SKM-1 treated with dmso at 0.1 percent for 144 hours (cell line): ENCODE measurements around the gene IPO4.

Experiments used
- DNase-seq: peaks from one replicate; lab custom pipeline; 2025; ENCODE audit not compliant: unreplicated experiment; lab: John Stamatoyannopoulos, UW

The IPO4 gene

DNA sequence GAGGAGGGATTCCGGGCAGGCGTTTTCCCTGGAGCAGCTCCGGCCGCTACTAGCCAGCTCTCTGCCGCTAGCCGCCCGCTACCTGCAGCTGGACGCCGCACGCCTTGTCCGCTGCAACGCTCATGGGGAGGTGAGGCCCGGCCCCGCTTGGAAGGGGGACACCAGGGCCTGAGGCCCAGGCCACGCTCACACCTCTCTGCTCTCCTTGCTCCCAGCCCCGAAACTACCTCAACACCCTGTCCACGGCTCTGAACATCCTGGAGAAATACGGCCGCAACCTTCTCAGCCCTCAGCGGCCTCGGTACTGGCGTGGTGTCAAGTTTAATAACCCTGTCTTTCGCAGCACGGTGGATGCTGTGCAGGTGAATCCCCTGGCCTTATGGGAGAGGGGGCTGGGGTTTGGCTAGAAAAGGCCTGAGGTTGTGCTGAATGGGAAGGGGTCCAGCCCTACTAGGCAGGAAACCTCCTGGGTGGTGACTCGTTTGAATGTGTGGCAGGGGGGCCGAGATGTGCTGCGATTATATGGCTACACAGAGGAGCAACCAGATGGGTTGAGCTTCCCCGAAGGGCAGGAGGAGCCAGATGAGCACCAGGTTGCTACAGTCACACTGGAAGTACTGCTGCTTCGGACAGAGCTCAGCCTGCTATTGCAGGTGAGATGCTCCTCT, 40.7 kb downstream of the IPO4 start:
- DNase-seq = no peak

DNA sequence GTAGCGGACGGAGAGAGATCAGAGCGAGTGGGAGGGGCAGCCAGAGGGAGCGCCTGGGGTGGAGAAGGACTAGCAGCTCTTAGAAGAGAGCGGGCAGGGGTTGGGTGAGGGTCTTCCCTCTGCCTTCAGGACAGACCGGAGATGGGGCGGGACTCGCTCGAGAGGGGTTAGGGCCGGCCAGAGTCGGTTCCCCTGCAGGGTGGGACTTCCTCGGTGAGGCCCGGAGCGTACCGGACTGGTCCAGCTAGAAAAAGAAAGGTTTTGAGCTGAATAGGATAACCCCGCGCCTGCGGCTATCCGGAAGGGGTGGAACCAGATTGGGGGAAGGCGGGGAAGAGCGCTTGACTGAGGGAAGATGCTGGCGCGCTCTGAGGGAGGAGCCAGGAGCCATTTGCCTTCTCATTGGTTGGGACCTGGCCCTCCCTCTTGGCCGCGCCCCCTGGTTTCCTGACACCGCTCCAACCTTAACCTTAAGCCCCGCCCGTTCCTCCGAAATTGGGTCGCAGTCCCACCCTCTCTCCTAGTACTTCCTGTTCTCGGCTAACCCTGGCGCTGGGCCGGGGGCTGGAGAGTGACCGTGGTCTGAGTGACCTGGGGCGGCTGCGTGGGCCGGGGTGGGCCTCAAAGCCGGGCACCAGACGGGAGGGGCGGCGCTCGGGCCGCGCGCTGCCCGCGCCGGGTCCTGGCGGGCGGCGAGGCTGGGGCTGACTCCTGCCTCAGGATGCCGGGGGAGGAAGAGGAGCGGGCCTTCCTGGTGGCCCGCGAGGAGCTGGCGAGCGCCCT, 41.4 kb downstream of the IPO4 start, which contains the start of gene RNF31:
Gene RNF31, plus strand, starts transcription at position 521 of the 783 bp plus-strand sequence. Its CDS starts 201 bp downstream, at position 722.
- peak; percentile 90 for DNase-seq

DNA sequence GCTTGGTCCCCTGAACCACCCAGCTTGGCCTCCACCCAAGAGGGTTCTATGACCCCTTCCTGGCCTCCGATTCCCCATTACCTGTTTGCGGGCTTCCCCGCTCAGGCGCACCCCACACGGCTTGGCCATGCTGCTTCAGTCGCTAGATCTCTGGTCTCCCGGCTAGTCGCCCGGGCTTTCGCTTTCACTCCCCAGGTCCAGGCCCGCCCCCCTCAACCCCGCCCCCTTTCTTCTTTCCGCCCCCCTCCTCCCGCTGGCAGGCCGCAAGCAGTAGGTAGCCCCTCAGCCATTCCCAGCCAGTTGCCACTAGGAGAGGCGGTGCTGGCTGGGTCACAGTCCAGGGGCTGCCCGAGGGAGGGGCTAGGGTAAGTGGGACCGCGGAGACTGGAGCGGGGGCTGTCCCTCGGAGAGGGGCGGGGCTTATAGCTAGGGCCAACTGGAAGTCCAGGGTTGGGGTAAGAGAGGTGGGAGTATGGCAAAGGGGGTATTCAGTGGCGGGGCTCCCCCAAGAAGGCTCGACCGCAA, 42.1 kb downstream of the IPO4 start, which contains the start of gene PSME2:
Gene PSME2, minus strand, starts transcription at position 158 of the 525 bp plus-strand sequence. Its CDS starts 29 bp downstream, at position 129.
- DNase-seq = peak; percentile 72

DNA sequence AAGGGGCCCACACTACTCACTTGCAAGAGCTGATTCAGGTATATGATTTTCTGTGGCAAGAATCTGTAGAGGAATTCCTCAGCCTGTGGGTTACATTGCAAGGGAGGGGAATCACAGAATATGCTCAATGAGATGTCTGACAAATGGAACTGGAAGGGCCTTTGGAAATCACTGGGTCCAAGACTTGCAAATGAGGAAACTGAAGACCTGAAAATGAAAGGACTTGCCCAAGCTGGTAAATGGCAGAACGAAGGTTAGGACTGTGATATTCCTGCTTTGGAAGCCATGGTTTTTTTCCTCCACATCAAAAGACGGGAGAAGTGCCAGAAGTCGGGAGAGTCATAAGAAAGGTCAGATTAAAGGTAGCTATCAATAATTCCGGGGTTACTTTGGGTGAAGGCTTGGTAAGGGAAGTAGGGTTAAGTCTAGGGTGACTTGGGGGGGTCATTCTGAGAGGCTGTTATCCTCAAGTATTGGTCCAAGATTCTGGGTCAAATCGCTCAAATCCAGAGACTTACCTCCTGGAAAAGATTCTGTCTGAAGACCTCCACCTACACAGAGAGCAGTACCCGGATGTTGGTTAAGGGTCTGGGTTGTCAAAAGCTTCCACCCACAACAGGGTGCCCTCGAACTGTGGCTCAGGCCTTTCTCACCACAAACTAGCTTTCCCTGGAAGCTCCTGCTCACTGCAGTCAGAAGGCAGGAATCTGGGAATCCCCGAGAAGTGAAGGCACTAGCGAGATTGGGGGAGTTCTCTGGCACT, 42.7 kb downstream of the IPO4 start:
- no peak for DNase-seq

DNA sequence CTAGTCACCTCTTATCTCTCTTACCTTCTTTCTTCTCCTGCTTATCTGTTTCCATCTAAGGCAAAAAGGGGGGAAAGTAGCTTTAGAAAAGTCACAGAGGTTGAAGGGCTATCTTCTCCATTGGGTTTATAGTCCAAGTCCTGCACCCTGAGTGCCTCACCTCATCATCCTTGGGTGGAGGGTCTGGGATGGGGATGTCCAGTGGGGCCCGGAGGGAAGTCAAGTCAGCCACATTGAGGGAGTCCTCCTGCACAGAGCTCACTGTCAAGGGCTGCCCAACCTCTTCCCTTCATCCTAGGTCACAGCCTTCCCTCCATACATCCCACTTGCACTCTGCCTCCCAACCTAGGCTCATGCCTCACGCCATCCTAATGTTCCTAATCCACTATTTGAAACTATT, 43.4 kb downstream of the IPO4 start:
- no peak for DNase-seq

DNA sequence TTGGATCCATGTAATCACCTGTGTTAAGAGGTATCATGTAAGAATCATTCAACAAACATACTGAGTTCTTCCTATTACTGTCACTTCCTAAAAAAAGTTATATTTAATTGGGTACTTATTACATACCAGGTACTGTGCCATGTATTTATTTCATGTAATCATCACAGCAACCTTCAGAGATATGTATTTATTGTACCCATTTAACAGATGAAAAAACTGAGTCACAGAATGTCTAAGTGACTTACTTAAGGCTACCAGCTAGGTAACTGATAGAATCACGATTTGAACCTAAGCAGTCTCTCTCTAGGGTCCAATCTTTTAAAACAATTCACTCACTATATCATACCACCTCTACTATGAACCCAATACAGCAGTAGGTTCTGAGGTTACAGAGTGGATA, 44.2 kb downstream of the IPO4 start:
- no peak for DNase-seq

DNA sequence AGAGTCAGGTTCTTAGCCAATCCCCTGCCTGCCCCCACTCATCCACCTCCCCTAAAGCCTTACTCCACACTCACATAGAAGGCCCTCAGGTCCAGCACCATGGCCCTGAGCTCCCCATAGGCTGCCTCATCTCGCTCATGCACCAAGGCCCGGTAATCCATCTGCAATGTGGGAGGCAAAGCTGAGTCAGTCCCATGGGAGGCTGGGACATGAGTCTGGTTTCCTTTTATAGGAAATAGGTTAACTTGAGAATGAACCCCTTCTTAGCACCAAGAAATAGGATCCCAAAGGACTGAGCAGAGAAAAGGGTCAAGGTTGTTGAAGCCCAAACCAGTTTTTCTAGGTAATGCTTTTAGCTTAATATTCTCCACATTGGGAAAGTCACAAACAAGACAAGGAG, 45.1 kb downstream of the IPO4 start:
- no peak for DNase-seq

DNA sequence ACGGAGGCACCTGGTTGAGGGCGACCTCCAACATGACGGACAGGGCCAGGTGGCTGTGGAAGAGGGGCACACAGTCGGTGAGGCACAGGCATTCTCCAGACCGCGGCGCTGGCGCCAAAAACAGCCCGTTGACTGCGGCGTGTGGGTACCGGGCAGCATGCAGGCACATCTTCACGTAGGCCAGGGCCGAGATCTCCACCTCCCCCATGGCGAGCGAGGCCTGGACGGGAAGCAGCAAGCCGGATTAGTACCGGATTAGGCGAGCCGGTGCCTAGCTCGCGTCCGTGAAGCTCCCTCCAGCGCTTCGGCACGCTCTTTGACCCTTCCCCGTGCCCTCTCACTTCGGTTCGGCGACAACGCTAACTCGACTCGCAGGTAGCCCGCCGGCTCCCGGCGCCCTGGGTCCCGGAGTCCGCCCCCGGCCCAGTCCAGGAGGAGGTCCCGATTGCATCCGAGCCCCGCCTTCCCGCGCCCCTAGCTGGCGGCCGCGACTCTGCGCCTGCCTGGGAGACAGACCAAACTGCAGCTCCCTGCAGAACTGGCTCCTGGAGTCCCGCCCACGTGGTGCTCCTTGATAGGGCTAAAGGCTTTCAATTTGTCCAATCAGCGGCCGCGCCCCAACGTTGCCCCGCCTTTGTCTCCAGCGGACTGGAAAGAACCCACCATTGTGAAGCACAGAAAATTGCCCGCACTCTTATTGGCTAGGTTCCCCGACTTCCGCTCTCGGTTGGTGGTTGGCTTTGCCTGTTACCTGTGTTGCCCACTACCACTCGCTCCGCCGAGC, 47.3 kb downstream of the IPO4 start, which contains the start of gene EMC9:
Gene EMC9, minus strand, starts transcription at position 495 of the 784 bp plus-strand sequence. Its CDS starts 287 bp downstream, at position 208.
- peak; percentile 94 for DNase-seq

DNA sequence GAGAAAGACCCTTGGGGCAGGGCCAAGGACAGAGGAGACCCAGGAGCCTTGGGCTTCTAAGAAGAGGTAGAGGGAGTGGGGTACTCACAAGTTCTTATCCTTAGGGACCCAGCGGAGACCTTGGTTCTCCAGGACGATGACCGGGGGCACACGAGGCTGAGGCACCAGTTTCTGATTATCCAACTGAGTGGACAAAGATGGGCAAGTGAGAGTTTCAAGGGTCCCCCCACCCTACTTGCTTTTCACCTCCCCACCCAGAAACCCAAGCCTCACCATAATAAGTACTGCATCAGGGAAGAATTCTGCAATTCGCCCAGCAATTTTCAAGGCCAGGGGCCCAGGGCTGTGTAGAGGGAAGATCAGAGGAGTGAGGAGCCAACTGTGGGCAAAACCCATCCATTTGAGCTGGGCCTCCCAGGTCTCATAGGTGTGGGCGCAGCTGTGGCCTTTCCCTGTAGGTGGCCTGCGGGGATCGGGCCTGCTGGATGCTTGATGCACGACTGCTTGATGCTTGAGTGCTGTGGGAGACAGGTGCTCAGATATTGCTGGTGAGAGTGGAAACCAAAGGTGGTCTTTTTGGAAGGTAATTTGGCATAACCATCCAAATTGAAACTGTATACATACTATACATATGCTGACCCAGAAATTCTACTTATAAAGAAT, 49.2 kb downstream of the IPO4 start:
- no peak for DNase-seq

DNA sequence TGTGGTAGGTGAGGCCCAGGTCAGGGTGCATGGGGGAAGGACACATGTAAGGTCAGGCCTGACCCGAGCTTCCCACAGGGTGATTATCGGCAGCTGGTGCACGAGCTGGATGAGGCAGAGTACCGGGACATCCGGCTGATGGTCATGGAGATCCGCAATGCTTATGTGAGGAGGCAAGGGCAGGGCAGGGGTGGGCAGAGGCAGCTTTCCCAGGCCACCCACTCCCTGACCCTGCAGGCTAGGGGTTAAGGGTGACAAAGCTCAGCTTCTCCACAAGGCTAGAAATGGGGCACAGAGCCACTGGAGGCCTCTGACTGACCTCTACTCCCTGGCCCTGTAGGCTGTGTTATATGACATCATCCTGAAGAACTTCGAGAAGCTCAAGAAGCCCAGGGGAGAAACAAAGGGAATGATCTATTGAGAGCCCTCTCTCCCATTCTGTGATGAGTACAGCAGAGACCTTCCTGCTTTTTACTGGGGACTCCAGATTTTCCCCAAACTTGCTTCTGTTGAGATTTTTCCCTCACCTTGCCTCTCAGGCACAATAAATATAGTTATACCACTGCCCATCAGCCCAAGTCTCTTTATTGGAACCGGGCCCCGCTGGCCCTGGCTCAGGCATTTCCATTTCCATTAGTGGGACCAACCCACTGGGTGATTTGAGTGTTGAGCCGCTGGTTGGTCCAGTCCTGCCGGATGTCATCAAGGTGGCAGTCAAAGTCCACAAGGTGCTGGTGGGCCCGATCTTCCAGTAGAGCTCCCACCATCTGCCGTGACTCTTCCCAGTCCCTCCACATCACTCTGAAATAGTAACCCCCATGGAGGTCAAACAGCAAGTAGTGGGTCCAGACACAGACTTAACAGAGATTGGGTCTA, 50.0 kb downstream of the IPO4 start:
- DNase-seq = no peak

DNA sequence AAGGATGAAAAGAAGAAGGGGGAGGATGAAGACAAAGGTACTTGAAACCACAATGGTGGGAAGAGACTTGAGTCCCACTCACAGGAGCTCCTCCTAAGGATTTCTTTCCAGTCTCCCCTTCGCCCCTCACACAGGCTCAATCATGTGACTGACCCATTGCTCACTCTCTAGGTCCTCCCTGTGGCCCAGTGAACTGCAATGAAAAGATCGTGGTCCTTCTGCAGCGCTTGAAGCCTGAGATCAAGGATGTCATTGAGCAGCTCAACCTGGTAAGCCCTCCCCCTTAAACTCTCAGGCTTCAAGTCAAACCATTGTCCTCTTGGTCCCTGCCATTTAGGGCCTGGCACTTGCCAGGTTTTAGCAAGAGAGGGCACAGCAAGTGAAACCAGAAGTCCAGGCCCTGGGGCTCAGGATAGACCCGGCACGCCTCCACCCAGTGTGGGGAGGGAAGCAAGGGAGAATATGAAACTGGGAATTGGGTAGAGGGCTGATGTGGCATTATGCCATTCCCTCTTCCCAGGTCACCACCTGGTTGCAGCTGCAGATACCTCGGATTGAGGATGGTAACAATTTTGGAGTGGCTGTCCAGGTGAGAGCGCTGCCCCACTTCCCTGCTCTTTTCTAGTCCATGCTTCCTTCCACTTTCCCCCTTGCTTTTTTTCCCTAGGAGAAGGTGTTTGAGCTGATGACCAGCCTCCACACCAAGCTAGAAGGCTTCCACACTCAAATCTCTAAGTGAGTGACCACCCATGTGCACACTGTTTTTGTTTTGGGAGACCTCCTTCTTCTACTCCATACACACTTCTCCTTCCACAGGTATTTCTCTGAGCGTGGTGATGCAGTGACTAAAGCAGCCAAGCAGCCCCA, 50.9 kb downstream of the IPO4 start:
- DNase-seq = no peak

DNA sequence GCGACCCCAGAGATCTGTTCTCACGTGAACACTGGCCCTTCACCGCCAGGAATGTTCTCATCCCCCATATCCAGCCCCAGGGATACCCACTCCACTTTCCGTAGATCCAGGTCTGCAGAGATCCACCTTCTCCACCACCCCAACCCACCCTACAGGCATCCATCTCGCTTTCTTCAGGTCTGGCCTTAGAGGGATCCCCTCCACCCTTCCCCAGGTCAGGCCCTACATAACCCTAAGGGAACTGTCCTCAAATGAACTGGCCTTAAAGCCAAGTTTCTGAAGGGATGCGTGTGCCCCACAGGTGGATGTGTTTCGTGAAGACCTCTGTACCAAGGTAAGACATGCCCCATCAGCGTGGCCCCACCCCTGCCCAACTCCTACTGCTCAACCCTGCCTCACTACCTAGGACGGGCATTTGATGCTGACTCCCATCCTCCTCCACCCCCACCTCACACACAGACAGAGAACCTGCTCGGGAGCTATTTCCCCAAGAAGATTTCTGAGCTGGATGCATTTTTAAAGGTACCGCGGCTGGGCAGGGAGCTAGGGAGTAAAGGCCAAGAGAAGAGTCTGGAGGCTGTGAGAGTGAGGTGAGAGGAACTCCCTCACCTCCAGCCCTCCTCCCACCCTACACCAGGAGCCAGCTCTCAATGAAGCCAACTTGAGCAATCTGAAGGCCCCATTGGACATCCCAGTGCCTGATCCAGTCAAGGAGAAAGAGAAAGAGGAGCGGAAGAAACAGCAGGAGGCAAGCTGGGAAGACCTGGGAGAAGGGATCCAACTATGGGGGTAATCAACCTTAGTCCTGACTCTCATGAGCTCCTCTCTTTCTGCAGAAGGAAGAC, 51.7 kb downstream of the IPO4 start:
- no peak for DNase-seq

DNA sequence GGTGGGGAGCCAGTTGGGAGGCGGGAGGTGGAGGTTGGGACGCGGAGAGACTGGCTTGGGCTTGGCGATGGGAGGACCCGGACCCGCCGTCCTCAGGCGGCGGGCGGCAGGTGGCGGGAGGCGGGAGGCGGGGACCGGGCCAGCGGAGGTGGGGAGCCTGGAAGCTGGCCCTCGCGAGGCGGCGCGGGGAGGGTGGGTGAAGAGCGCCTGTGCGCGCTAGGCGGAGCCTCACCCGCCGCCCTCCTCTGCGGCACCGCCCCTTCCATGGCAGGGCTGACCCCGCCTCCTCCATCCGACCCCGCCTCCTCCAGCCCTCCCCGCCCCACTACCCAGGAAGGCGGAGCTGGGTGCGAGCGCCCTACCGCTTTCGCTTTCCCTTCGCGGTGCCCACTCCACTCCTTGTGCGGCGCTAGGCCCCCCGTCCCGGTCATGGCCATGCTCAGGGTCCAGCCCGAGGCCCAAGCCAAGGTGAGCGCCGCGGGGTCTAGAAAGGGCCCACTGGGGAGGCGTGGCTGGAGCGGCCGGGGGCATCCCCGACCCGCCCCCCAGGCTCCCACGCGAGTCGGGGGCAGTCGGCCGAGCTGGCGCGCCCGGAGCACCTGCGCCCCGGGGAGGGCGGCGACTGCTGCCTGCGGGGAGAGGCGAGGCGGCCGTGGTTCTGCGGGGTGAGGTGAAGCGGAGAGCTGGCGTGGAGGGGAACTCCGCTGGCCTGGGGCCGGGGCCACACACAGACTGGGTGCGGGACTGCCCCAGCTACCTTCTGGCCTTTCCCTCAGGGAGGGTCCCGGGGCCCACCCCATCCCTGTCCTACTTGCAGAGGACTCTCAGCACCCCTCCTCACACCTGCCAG, 52.6 kb downstream of the IPO4 start, which contains the start of gene PSME1:
Gene PSME1, plus strand, starts transcription at position 361 of the 850 bp plus-strand sequence. Its CDS starts 69 bp downstream, at position 430.
- DNase-seq = peak; percentile 54

DNA sequence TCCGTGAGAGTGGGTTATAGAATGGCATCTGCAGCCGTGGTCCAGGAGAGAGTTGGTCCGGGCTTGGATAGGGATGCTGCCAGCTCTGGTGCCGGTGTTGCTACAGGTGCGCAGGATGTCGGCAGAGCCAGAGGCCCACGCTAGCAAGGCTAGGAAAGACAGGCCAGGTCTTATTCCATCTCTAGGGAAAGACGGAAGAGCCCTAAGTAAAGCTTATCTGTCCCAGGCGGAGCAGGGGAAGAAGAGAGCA, 53.1 kb downstream of the IPO4 start:
- DNase-seq = no peak

DNA sequence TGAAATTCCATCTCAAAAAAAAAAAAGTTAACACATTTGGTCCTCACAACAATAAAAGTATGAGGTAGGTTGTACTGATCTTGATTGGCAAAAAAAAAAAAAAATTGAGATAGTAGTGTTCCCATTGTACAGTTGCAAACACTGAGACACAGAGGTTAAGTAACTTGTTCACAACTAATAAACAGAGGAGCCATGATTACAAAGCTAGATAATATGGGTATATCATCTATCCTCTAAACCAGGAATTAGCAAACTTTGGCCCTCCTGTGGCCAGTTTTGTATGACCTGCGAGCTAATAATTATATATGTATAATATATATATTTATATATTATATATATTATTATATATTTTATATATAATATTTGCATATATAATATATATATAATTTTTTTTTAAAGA, 54.9 kb downstream of the IPO4 start:
- no peak for DNase-seq

DNA sequence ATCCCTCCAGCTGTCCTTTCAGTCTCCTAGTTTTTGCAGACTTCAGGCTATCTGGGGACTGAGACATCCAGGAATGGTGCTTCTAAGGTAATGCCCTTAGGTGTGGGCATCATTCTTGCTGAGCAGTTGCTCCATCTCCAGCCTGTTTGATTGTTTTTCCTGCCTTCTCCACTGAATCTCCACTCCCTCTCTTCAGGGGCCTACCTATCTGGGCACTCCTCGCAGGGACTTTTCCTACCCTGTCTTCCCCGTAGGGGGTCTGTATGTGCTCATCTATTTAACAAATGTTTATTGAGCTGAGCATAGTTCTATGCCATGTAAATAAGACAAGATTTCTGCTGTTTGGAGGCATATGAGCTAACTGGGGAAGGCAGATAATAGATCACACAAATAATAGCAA, 55.6 kb downstream of the IPO4 start:
- no peak for DNase-seq
